HFFc6 (cell line): ENCODE results near the gene CST3. TPM values are rescaled to one million over a fixed set of nuclear protein-coding genes. Genes with fewer than 3 reads are reported as not detected.

Experiments
- DNase-seq: peaks from one replicate; pipeline ENCODE4 v3.0.0-alpha.2; 2018
- H3K27ac Mint-ChIP-seq: 2 replicates; pipeline ENCODE4 v1.8.0; 2020; ENCODE audit warnings: mild to moderate bottlenecking, mixed read lengths
- H3K27me3 Mint-ChIP-seq: 2 replicates; pipeline ENCODE4 v1.8.0; 2021; ENCODE audit warnings: mild to moderate bottlenecking, moderate library complexity, mixed read lengths; ENCODE audit not compliant: insufficient read depth
- H3K36me3 Mint-ChIP-seq: 2 replicates; pipeline ENCODE4 v1.8.0; 2021; ENCODE audit warnings: low read depth, mixed read lengths
- H3K4me1 Mint-ChIP-seq: 2 replicates; pipeline ENCODE4 v1.8.0; 2020; ENCODE audit warnings: low read depth, mixed read lengths
- H3K4me3 Mint-ChIP-seq: 2 replicates; pipeline ENCODE4 v1.8.0; 2020; ENCODE audit warnings: mild to moderate bottlenecking, moderate library complexity, mixed read lengths
- H3K9me3 Mint-ChIP-seq: 2 replicates; pipeline ENCODE4 v1.8.0; 2020; ENCODE audit warnings: mild to moderate bottlenecking, mixed read lengths
- CTCF ChIP-seq: fragments of 200-600 bp; sonication (generic); IDR thresholded peaks from 2 replicates; pipeline ENCODE4 v1.5.0; 2021; ENCODE audit warnings: antibody characterized with exemption, mild to moderate bottlenecking
- total RNA-seq, 6 experiments: library from RNA; stranded (reverse); fragmentation: NEBNext Ultra II Directional; extraction: Animal tissue kit (Norgen Biotek cat#: 25700); gene quantifications; 2 replicates in 1 of 6; 3 replicates in 5 of 6; pipeline ENCODE4 v1.2.3, GENCODE V29; 2021

Gene CST3
- total RNA-seq, 6 experiments from 2014 or later: 211 to 296 (median 234) TPM

- no peak for DNase-seq
- no peaks in the 10 kb centered on the region for H3K4me1 Mint-ChIP-seq
- H3K9me3 Mint-ChIP-seq: no peaks in the 10 kb centered on the region
- TF ChIP-seq CTCF: no peak
- H3K36me3 Mint-ChIP-seq: no peaks in the 10 kb centered on the region
- H3K4me3 Mint-ChIP-seq: no peak overlapping the region
- peaks cover 37% of the 10 kb centered on the region for H3K27me3 Mint-ChIP-seq
- no peak overlapping the region for H3K27ac Mint-ChIP-seq
Observed at GRCh38 chr20:23614163-23614562, 23.6 kb downstream of the CST3 start.

- H3K36me3 Mint-ChIP-seq: no peaks in the 10 kb centered on the region
- H3K4me3 Mint-ChIP-seq: no peak overlapping the region
- no peak overlapping the region for H3K27ac Mint-ChIP-seq
- H3K4me1 Mint-ChIP-seq: no peaks in the 10 kb centered on the region
- peaks cover 36% of the 10 kb centered on the region for H3K27me3 Mint-ChIP-seq
- no peak for DNase-seq
- no peaks in the 10 kb centered on the region for H3K9me3 Mint-ChIP-seq
- TF ChIP-seq CTCF: no peak
Observed at GRCh38 chr20:23613676-23614075, 24.1 kb downstream of the CST3 start.

GRCh38 chr20:23612396-23612795 lies 25.4 kb downstream of the CST3 start:
- Mint-ChIP-seq H3K36me3 (no peaks in the 10 kb centered on the region), H3K4me3 (no peak overlapping the region), H3K27ac (no peak overlapping the region), H3K4me1 (no peaks in the 10 kb centered on the region), H3K9me3 (no peaks in the 10 kb centered on the region), H3K27me3 (peaks cover 32% of the 10 kb centered on the region)
- no peak for TF ChIP-seq CTCF
- DNase-seq: no peak

GRCh38 chr20:23609486-23610109 lies 28.2 kb downstream of the CST3 start:
- DNase-seq: no peak
- Mint-ChIP-seq H3K4me3 (no peak overlapping the region), H3K9me3 (no peaks in the 10 kb centered on the region), H3K27me3 (peaks cover 30% of the 10 kb centered on the region), H3K36me3 (no peaks in the 10 kb centered on the region), H3K27ac (no peak overlapping the region), H3K4me1 (peaks cover 9% of the 10 kb centered on the region)
- TF ChIP-seq CTCF: no peak

GRCh38 chr20:23608251-23608846 lies 29.4 kb downstream of the CST3 start:
- no peak for DNase-seq
- H3K9me3 Mint-ChIP-seq: no peaks in the 10 kb centered on the region
- no peak overlapping the region for H3K4me3 Mint-ChIP-seq
- TF ChIP-seq CTCF: no peak
- no peaks in the 10 kb centered on the region for H3K36me3 Mint-ChIP-seq
- H3K27ac Mint-ChIP-seq: no peak overlapping the region
- peaks cover 9% of the 10 kb centered on the region for H3K4me1 Mint-ChIP-seq
- peaks cover 39% of the 10 kb centered on the region for H3K27me3 Mint-ChIP-seq
